OCI-LY7 (cell line): ENCODE measurements around the gene PCDH9. TPM values are rescaled to one million over a fixed set of nuclear protein-coding genes. Genes with fewer than 3 reads are reported as not detected.

ENCODE experiments used
- BruUV-seq: library from RNA; stranded (reverse); fragments of 400-500 nt; replicated peaks from 2 replicates; lab custom pipeline; 2021; lab: Mats Ljungman, UMichigan
- CTCF ChIA-PET: fragments of 300-600 bp; sonication (Branson Sonifier 250); formaldehyde crosslinking; loops from one replicate; lab custom pipeline; 2022; ENCODE audit warnings: antibody characterized with exemption; ENCODE audit not compliant: unreplicated experiment; lab: Charles Lee
- POLR2A ChIA-PET: fragments of 300-600 bp; sonication (Branson Sonifier 250); formaldehyde crosslinking; loops from one replicate; lab custom pipeline; 2022; ENCODE audit warnings: antibody characterized with exemption; lab: Charles Lee
- DNase-seq: peaks from one replicate; pipeline ENCODE4 v3.0.0-alpha.2; 2015; ENCODE audit warnings: low spot score
- H2AFZ ChIP-seq: fragments of 200-600 bp; sonication (generic), shearing (Covaris generic); 2 replicates; pipeline ENCODE4 v1.6.1; 2014; ENCODE audit warnings: mild to moderate bottlenecking, antibody characterized with exemption, low read length, moderate library complexity
- H3K27ac ChIP-seq: fragments of 200-600 bp; sonication (generic); 2 replicates; pipeline ENCODE4 v1.5.1; 2014; ENCODE audit warnings: mixed run types, low read depth, mild to moderate bottlenecking, moderate library complexity, low read length, inconsistent platforms; ENCODE audit not compliant: poor library complexity, severe bottlenecking
- H3K36me3 ChIP-seq: fragments of 200-600 bp; sonication (generic); 2 replicates; pipeline ENCODE4 v1.6.1; 2014; ENCODE audit warnings: mild to moderate bottlenecking, antibody characterized with exemption, low read length, moderate library complexity, mixed read lengths; ENCODE audit not compliant: insufficient read depth
- H3K4me1 ChIP-seq: fragments of 200-600 bp; sonication (generic); 2 replicates; pipeline ENCODE4 v1.5.1; 2014; ENCODE audit warnings: mild to moderate bottlenecking, low read length; ENCODE audit not compliant: insufficient read depth, poor library complexity, severe bottlenecking
- H3K4me2 ChIP-seq: fragments of 200-600 bp; sonication (generic); 2 replicates; pipeline ENCODE4 v1.6.1; 2014; ENCODE audit warnings: mild to moderate bottlenecking, low read length
- H3K4me3 ChIP-seq: fragments of 200-600 bp; sonication (generic); 2 replicates; pipeline ENCODE4 v1.5.1; 2014; ENCODE audit warnings: mild to moderate bottlenecking, low read depth, low read length; ENCODE audit not compliant: poor library complexity, severe bottlenecking
- H3K79me2 ChIP-seq: fragments of 200-600 bp; sonication (generic); 2 replicates; pipeline ENCODE4 v1.6.1; 2016; ENCODE audit warnings: low read depth, mild to moderate bottlenecking, low read length, moderate library complexity, mixed read lengths; ENCODE audit not compliant: insufficient read depth
- H3K9me2 ChIP-seq: fragments of 200-600 bp; sonication (generic); 2 replicates; pipeline ENCODE4 v1.6.1; 2016; ENCODE audit warnings: mild to moderate bottlenecking, low read length, mixed read lengths; ENCODE audit not compliant: insufficient read depth
- H3K9me3 ChIP-seq: fragments of 200-600 bp; sonication (generic); 2 replicates; pipeline ENCODE4 v1.6.1; 2014; ENCODE audit warnings: mild to moderate bottlenecking, mixed run types, low read length, mixed read lengths
- H4K20me1 ChIP-seq: fragments of 200-600 bp; sonication (generic); 2 replicates; pipeline ENCODE4 v1.6.1; 2014; ENCODE audit warnings: mild to moderate bottlenecking, antibody characterized with exemption, low read length, moderate library complexity, mixed read lengths; ENCODE audit not compliant: insufficient read depth
- CTCF ChIP-seq: fragments of 200-600 bp; sonication (generic); conservative IDR thresholded peaks from 2 replicates; pipeline ENCODE4 v1.5.1; 2014; ENCODE audit warnings: mild to moderate bottlenecking, antibody characterized with exemption, low read length, moderate library complexity, mixed read lengths
- EZH2phosphoT487 ChIP-seq: fragments of 200-600 bp; sonication (generic); IDR thresholded peaks from 2 replicates; pipeline ENCODE4 v1.6.1; 2018; ENCODE audit warnings: low read depth, borderline replicate concordance, mild to moderate bottlenecking, mixed run types, antibody characterized with exemption, low read length, moderate library complexity, mixed read lengths
- intact Hi-C: fragments of 100-400 bp; cut with micrococcal nuclease; formaldehyde crosslinking; loops from one replicate; pipeline ENCODE4 v1.10.0; 2022; ENCODE audit not compliant: unreplicated experiment
- total RNA-seq, 2 experiments: library from RNA; depleted of rRNA in 1 of 2; stranded (reverse); fragments of >200 nt in 1 of 2; shearing (Covaris generic) in 1 of 2; gene quantifications; 2 replicates each; pipeline ENCODE4 v1.2.3, GENCODE V29; 2014 to 2022

The PCDH9 gene
- total RNA-seq, 2 experiments from 2014 or later = 20.1 to 26.0 TPM

- CTCF ChIA-PET = no interaction called here
Observed at GRCh38 chr13:66899955-66900354, 330.2 kb downstream of the PCDH9 start.

GRCh38 chr13:66896933-66897332, 333.2 kb downstream of the PCDH9 start:
- ChIA-PET CTCF (no interaction called here), POLR2A (no interaction called here)
- TF ChIP-seq CTCF (no peak), EZH2phosphoT487 (no peak)
- H3K79me2 ChIP-seq = no peaks in the 10 kb centered on the region
- H3K4me2 ChIP-seq = no peak overlapping the region
- H4K20me1 ChIP-seq = no peaks in the 10 kb centered on the region
- no peaks in the 10 kb centered on the region for H3K9me2 ChIP-seq
- no peak overlapping the region for H3K27ac ChIP-seq
- intact Hi-C loops = no loop called here
- DNase-seq = no peak
- H2AFZ ChIP-seq = peak overlapping the region; percentile 11
- no peaks in the 10 kb centered on the region for H3K4me1 ChIP-seq
- no peaks in the 10 kb centered on the region for H3K36me3 ChIP-seq
- H3K9me3 ChIP-seq = no peaks in the 10 kb centered on the region
- no peak overlapping the region for H3K4me3 ChIP-seq
- no TSS peak for BruUV-seq

More at GRCh38 chr13:66899955-66900354, 330.2 kb downstream of the PCDH9 start:
- Histone ChIP-seq H3K4me2 (no peak overlapping the region), H3K36me3 (peaks cover 5% of the 10 kb centered on the region; the same call in 1 of the 2 replicates), H3K79me2 (no peaks in the 10 kb centered on the region), H3K9me2 (no peaks in the 10 kb centered on the region), H3K4me3 (no peak overlapping the region), H3K4me1 (peaks cover 7% of the 10 kb centered on the region), H3K9me3 (peaks cover 6% of the 10 kb centered on the region; the same call in 1 of the 2 replicates), H3K27ac (no peak overlapping the region), H4K20me1 (no peaks in the 10 kb centered on the region), H2AFZ (peak overlapping the region; percentile 47; the same call in 1 of the 2 replicates)
- POLR2A ChIA-PET = interaction anchor here (0.6 to 3.3 kb wide), 8 partner anchors 10 to 629 kb away, joined by 3 to 28 read pairs (median 6); no protein-coding TSS in a partner anchor
- BruUV-seq = no TSS peak
- no peak for DNase-seq
- TF ChIP-seq CTCF (no peak), EZH2phosphoT487 (no peak)
- intact Hi-C loops = no loop called here

GRCh38 chr13:66895780-66896179, 334.4 kb downstream of the PCDH9 start:
- Histone ChIP-seq H2AFZ (peak overlapping the region; percentile 56; the same call in 1 of the 2 replicates), H3K36me3 (peaks cover 2% of the 10 kb centered on the region; the same call in 1 of the 2 replicates), H4K20me1 (no peaks in the 10 kb centered on the region), H3K9me2 (no peaks in the 10 kb centered on the region), H3K27ac (no peak overlapping the region), H3K4me1 (no peaks in the 10 kb centered on the region), H3K4me3 (no peak overlapping the region), H3K4me2 (no peak overlapping the region), H3K9me3 (peaks cover 8% of the 10 kb centered on the region; the same call in 1 of the 2 replicates), H3K79me2 (no peaks in the 10 kb centered on the region)
- no peak for DNase-seq
- ChIA-PET POLR2A (interaction anchor here (0.9 to 1.5 kb wide), 2 partner anchors 29 to 98 kb away, joined by 3 to 7 read pairs; no protein-coding TSS in a partner anchor), CTCF (no interaction called here)
- BruUV-seq = no TSS peak
- TF ChIP-seq CTCF (no peak), EZH2phosphoT487 (no peak)
- intact Hi-C loops = no loop called here
